GM19035 (cell line): ENCODE data around the gene CCDC32.

ENCODE experiments used
- ATAC-seq: cut with Tn5 transposase; IDR thresholded peaks from one replicate; pipeline ENCODE4 v1.9.1; 2021; ENCODE audit not compliant: unreplicated experiment

The CCDC32 gene

GRCh38 chr15:40567111-40567510, 2.3 kb upstream of the CCDC32 start:
- no peak for ATAC-seq

- no peak for ATAC-seq
Measured at GRCh38 chr15:40565333-40566238, 744 bp upstream of the CCDC32 start.

GRCh38 chr15:40563426-40563825, 1.4 kb downstream of the CCDC32 start:
- ATAC-seq = no peak

DNA sequence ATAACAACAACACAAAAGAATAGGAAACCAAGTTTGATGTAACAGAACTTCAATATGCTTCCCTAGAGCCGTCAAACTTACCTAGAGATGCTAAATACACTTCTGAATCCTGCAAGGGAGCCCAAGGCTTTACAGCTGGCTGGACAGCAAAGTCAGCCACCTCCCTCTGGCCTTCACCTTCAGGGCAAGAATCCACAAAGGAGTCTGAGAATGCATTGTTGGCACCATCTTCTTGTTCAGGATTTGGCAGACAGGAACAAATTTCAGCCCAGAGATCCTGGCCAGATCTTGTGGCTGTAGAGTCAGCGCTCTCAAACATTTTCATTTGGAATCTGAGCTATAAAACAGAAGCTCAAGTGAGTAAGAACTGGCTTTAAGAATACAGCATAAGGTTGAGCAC, 2.2 kb downstream of the CCDC32 start:
- no peak for ATAC-seq

- no peak for ATAC-seq
Measured at GRCh38 chr15:40558952-40559742, 5.7 kb downstream of the CCDC32 start.

- no peak for ATAC-seq
Measured at GRCh38 chr15:40555876-40556275, 9.0 kb downstream of the CCDC32 start.

GRCh38 chr15:40554161-40554525, 10.7 kb downstream of the CCDC32 start:
- ATAC-seq = no peak

DNA sequence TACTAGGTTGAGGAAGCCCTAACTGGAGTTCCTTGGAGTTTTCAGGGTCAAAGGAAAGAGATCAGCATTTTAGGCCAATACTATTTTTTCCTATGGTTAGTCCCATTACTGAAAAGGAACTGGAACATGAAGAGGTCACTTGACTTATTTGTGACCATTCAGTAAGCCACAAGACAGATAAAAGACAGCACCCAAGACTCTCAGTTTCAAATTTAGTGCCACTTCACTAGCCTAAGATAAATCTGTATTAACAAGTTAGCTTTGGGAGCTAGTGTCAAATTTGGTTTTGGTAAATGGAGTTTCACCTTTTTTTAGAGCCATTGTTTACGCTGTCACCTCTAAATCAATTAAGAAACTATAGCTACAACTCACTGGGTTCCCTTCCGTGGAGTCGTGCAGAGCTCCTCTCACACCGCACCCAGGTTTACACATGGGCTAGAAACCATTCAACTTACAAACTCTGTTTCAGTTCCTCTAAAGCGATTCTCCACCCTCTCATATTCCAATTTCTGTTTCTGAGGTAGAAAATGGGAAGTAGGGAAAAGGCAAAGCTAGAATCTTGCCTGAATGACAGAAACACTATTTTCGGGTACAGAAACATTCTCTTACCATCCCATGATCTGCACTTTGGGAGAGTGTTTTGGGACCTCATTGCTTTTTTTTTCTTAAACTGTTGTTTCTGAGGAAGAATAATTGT, 14.4 kb downstream of the CCDC32 start:
- ATAC-seq = peak; percentile 79

DNA sequence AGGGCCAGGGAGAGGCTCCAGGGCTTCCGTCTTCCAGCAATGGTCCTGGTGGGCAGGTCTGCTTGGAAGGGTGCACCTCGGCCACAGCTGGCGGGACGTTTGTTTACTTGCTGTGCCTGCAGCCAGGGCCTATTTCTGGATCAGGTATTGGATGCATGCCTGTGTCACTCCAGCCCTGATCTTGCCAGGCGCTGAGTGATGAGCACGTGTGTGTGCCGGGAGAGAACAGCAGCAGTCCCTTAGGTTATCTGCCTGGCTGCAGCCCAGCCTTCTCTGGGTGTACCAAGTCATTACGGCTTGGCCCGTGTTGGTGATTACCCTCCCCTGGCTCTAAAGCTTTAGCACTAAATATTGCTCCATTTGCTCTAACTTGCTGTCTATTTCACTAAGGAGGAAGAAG, 14.9 kb downstream of the CCDC32 start:
- no peak for ATAC-seq

DNA sequence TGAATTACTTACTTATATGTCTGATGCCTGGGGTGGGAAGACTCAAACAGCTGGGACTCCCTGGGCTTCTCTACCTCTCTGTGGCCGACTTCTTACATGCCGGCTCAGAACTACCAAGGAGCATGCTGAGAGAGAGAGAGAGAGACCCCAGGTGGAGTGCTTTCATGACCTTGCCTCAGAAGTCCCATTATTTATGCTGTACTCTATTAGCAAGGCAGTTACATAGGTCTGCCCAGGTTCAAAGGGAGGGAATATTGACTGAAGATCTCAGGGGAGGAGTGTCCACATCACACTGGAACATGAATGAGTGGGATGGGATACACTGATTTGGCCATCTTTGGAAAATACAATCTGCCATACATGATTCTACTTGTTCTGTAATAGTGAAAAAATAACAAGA, 16.2 kb downstream of the CCDC32 start:
- ATAC-seq = no peak

DNA sequence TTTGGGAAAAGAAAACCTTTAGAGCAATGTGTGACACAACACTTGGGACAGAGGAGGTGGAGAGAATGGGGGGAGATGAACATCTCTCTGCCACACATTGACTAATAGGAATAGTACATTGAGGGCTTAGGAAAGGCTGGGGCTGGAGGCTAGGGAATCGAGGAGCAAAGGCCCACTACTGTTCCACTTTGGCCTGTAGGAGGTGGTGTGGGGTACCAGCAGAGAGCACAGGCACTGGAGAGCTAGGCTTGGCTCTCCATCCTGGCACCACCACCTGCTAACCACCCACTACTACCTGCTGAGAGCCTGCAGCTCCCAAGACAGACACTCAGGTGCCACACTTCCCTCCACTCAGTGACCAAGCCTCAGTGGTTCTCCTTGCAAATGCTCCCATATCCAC, 19.4 kb downstream of the CCDC32 start:
- no peak for ATAC-seq

DNA sequence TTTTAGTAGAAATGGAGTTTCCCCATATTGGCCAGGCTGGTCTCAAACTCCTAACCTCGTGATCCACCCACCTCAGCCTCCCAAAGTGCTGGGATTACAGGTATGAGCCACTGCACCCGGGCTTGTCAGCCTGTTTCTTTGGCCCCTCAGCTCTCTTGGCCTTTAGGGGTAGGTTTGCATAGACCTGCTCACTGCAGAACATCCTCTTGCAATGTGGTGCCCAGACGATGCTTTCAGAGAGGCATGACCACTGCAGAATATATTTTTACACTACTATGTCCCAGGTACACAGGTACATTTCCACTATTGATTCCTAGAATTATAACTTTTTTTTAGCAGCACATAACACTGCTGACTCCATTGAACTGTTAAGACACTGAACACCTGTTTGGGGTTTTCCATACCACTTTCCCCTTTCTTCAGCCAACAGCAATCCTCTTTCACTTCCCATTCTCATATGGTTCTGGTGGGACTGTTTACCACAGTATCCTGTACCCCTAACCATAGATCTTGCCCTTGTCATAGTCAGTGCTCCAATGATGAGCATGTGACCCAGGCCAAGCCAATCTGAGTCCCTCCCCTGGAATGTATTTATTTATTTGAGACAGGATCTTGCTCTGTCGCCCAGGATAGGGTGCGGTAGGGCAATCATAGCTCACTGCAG, 21.1 kb downstream of the CCDC32 start:
- no peak for ATAC-seq

- ATAC-seq = no peak
Measured at GRCh38 chr15:40543082-40543481, 21.8 kb downstream of the CCDC32 start.

DNA sequence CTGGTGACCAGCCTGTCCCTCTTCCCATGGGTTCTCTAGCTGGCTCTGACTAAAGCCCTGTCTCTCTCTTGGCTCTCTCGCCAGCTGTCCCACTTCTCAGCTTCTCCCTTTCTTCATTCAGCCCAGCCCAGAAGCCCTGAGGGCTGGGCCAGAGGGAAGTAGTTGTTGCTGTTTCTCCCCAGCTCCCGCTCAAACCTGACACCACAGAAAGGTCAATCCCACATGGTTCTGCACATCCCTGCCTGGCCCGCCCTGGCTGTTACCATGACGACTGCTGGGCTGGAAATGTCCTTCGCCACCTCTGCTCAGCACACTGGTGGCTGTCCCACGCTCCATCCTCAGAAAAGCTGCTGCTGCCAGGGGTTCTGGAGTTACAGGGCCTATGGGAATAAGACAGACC, 25.9 kb downstream of the CCDC32 start:
- ATAC-seq = no peak

DNA sequence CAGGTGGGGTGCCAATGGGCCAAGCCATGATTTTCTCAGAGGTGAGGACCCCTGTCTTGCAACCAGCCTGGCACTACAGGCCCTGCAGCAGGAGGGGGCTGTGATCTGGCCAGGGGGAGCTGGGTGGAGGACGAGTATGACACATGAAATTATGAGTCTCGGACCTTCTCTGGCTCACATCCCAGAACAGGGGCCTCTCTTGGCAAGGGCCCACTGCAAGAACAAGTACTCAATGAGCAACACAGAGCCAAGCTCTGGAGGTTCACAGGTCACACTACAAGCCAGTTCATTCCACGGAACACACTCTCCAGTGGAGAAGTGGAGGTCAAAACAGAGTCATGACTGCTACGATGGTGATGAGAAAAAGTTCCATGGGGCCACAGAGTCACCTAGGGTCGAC, 28.3 kb downstream of the CCDC32 start:
- ATAC-seq = no peak

DNA sequence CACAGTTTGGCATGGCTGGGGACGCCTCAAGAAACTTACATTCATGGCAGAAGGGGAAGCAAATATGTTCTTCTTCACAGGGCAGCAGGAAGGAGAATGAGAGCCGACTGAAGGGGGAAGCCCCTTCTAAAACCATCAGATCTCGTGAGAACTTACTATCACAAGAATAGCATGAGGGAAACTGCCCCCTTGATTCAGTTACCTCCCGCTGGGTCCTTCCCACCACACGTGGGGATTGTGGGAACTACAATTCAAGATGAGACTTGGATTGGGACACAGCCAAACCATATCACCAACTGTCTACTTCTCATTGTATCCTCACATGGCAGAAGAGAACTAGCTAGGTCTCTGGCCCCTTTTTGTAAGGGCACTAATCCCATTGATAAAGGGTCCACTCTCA, 30.5 kb downstream of the CCDC32 start:
- no peak for ATAC-seq

DNA sequence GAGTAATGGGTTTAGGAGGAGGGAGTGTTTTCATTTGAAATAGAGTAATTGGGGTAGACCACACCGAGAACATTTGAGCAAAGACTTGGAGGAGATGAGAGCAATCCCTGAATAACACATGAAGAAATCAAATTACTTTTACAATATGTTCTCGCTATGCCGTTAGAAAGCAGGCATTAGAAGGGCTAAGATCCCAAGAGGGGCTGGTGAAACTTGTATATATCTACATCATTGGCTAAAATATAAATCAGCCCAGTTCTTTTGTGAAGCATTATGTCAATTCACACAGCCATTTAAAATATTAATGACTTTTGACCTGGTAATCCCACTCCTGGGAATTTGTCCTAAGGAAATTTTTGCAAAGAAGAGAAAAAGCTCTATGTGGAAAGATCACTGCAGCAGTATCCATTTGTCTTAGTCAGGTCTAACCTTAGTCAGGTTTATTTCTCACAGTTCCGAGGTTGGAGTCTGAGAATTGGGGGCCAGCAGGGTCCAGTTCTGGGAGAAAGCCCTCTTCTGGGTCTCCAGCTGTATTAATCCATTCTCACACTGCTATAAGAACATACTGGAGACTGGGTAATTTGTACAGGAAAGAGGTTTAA, 31.0 kb downstream of the CCDC32 start:
- no peak for ATAC-seq

GRCh38 chr15:40528801-40529200, 36.0 kb downstream of the CCDC32 start:
- ATAC-seq = no peak

- ATAC-seq = no peak
Measured at GRCh38 chr15:40525855-40526254, 39.0 kb downstream of the CCDC32 start.

- ATAC-seq = no peak
Measured at GRCh38 chr15:40523611-40524010, 41.2 kb downstream of the CCDC32 start.

DNA sequence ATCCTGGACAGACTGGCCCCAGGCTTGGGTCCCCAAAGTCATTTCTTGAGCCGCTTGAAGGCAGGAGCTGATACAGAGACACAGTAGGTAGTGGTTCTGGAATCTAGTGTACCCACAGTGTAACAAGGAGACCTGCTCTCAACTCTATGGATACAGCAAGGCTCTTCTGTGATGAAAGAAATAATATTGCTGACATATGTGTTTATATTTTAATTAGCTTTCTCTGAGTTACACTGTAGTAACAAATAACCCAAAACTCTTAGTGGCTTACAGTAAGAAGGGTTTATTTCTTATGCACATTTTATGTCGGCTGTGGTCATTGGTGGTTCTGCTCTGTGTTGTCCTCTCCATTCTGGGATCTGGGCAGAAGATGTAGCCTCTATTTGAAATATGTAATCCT, 48.5 kb downstream of the CCDC32 start:
- ATAC-seq = no peak
